GM10266 (cell line): Measurements from ENCODE around the gene ETFDH.
"Not testable (repeated sequence)": the region's sequence is repeated elsewhere in the genome, so short reads cannot be mapped to it uniquely, and the experiment has no call there.

Experiments
- DNase-seq: peaks from one replicate; pipeline ENCODE4 v3.0.0; 2012; ENCODE audit errors: extremely low spot score
- TF ChIP-seq, protein P1 (sequence below): IDR thresholded peaks from 2 replicates; pipeline ENCODE4 v1.5.1; 2012; ENCODE audit warnings: mild to moderate bottlenecking, low read depth; ENCODE audit not compliant: control insufficient read depth, insufficient read depth; ENCODE audit errors: missing control alignments

ETFDH gene

GRCh38 chr4:158649111-158649680 is 22.9 kb upstream of the ETFDH start:
- TF ChIP-seq, protein P1, sequence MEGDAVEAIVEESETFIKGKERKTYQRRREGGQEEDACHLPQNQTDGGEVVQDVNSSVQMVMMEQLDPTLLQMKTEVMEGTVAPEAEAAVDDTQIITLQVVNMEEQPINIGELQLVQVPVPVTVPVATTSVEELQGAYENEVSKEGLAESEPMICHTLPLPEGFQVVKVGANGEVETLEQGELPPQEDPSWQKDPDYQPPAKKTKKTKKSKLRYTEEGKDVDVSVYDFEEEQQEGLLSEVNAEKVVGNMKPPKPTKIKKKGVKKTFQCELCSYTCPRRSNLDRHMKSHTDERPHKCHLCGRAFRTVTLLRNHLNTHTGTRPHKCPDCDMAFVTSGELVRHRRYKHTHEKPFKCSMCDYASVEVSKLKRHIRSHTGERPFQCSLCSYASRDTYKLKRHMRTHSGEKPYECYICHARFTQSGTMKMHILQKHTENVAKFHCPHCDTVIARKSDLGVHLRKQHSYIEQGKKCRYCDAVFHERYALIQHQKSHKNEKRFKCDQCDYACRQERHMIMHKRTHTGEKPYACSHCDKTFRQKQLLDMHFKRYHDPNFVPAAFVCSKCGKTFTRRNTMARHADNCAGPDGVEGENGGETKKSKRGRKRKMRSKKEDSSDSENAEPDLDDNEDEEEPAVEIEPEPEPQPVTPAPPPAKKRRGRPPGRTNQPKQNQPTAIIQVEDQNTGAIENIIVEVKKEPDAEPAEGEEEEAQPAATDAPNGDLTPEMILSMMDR = no peak
- no peak for DNase-seq

DNA sequence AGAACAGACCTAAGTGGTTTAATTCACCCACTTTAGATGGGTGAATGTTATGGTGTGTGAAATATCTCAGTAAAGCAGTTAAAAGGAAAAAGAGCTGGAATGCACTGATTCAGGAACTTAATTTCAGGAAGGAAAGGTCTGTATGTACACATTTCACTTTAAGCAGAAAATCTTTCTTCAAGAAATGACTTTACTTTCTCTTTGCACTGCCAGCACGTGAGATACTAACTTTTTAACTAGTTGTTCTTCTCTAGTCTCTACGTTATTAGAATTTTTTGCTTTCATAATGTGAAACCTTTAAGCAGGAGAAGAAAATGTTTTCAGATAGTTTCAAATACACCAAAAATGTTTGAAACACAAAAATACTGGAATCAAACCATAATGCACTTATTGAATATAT is 19.2 kb upstream of the ETFDH start:
- TF ChIP-seq, protein P1 = no peak
- no peak for DNase-seq

GRCh38 chr4:158656439-158656838 is 15.7 kb upstream of the ETFDH start:
- DNase-seq = no peak
- TF ChIP-seq, protein P1 = no peak

DNA sequence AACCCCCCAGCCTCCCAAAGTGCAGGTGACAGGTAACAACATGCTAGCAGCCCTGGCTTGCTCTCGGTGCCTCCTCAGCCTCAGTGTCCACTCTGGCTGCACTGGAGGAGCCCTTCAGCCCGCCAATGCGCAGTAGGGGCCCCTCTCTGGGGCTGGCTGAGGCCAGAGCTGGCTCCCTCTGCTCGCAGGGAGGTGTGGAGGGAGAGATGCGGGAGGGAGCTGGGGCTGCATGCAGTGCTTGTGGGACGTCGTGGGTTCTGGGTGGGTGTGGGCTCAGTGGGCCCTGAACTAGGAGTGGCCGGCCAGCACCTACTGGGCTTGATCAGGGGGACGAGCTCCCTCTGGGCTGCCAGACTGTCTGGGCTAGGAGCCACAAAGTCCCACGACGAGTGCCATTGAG is 14.8 kb upstream of the ETFDH start:
- TF ChIP-seq, protein P1 = no peak
- no peak for DNase-seq

GRCh38 chr4:158663255-158663654 is 8.8 kb upstream of the ETFDH start:
- DNase-seq = not testable (repeated sequence)

- DNase-seq = not testable (repeated sequence)
Measured at GRCh38 chr4:158663707-158664625, 8.1 kb upstream of the ETFDH start.

DNA sequence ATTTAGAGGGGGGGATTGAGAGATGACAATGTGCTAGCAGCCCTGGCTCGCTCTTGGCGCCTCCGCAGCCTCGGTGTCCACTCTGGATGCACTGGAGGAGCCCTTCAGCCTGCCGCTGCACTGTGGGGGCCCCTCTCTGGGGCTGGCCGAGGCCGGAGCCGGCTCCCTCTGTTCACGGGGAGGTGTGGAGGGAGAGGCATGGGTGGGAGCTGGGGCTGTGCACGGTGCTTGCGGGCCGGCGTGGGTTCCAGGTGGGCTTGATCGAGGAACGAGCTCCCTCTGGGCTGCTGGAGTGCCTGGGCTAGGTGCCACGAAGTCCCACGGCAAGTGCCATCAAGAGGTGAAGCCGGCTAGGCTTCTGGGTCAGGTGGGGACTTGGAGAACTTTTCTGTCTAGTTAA is 7.3 kb upstream of the ETFDH start:
- no peak for DNase-seq
- TF ChIP-seq, protein P1 = no peak

GRCh38 chr4:158666892-158667291 is 5.2 kb upstream of the ETFDH start:
- TF ChIP-seq, protein P1 = no peak
- DNase-seq = no peak
